K562 (cell line): ENCODE measurements around the gene ATP1A2.

Experiments
- CBFB ChIP-seq: sonication (generic); formaldehyde crosslinking; IDR thresholded peaks from 2 replicates; pipeline ENCODE4 v1.4.0; 2020; ENCODE audit warnings: mild to moderate bottlenecking, missing genetic modification reagents
- CTCF ChIP-seq, 3 experiments: IDR thresholded peaks in 2 of 3; conservative IDR thresholded peaks in 1 of 3; 2 replicates each; pipeline ENCODE4 v1.5.1; 2011 to 2012; ENCODE audit warnings: low read length in 3 of 3, mild to moderate bottlenecking in 3 of 3, control low read depth in 2 of 3, improper control_type of control experiment in 1 of 3, inconsistent platforms in 1 of 3, low read depth in 1 of 3, mixed read lengths in 1 of 3, moderate library complexity in 1 of 3; ENCODE audit not compliant: insufficient read depth in 2 of 3
- FOXK2 ChIP-seq, 2 experiments: fragments of 450-650 bp; IDR thresholded peaks in 1 of 2; conservative IDR thresholded peaks in 1 of 2; 2 replicates each; pipeline ENCODE4 v1.6.1; 2016; ENCODE audit warnings: low read depth in 2 of 2, mild to moderate bottlenecking in 1 of 2
- HCFC1 ChIP-seq: IDR thresholded peaks from 2 replicates; pipeline ENCODE4 v1.6.1; 2012; ENCODE audit warnings: low read depth, low read length, improper control_type of control experiment
- JUND ChIP-seq, 2 experiments: IDR thresholded peaks; 2 replicates in 1 of 2; 3 replicates in 1 of 2; pipeline ENCODE4 v1.6.1; 2011; ENCODE audit warnings: borderline replicate concordance in 2 of 2, low read depth in 2 of 2, low read length in 2 of 2, improper control_type of control experiment in 1 of 2, missing biosample characterization in 1 of 2, missing genetic modification characterization in 1 of 2, missing genetic modification reagents in 1 of 2
- MITF ChIP-seq: IDR thresholded peaks from 2 replicates; pipeline ENCODE4 v1.6.1; 2014; ENCODE audit warnings: antibody characterized with exemption
- PHF21A ChIP-seq: fragments of 450-650 bp; IDR thresholded peaks from 2 replicates; pipeline ENCODE4 v1.6.1; 2017; ENCODE audit warnings: low read depth, borderline replicate concordance
- POLR2AphosphoS5 ChIP-seq: IDR thresholded peaks from 2 replicates; pipeline ENCODE4 v1.6.1; 2011; ENCODE audit warnings: mild to moderate bottlenecking, low read depth, low read length, moderate library complexity; ENCODE audit not compliant: control insufficient read depth, insufficient read depth
- TAF15 ChIP-seq: fragments of 200-400 bp; formaldehyde crosslinking; IDR thresholded peaks from 2 replicates; pipeline ENCODE4 v1.6.1; 2017; ENCODE audit warnings: mild to moderate bottlenecking, low read depth, low read length, moderate library complexity
- TEAD4 ChIP-seq, 2 experiments: sonication (generic) in 1 of 2; formaldehyde crosslinking in 1 of 2; IDR thresholded peaks; 2 replicates each; pipeline versions ENCODE4 v1.6.1 to v1.8.0; 2012 to 2022; ENCODE audit warnings: borderline replicate concordance in 1 of 2, inconsistent platforms in 1 of 2, low read length in 1 of 2, mild to moderate bottlenecking in 1 of 2, missing genetic modification reagents in 1 of 2
- ZFX ChIP-seq: sonication (generic); formaldehyde crosslinking; IDR thresholded peaks from 2 replicates; pipeline ENCODE4 v1.8.0; 2022; ENCODE audit warnings: mild to moderate bottlenecking, missing genetic modification reagents, moderate library complexity
- TF ChIP-seq, protein P1 (sequence below): fragments of 250-450 bp; sonication (Bioruptor Pico); IDR thresholded peaks from 2 replicates; pipeline ENCODE4 v1.9.0; 2021; ENCODE audit warnings: mild to moderate bottlenecking, inconsistent platforms

GRCh38 chr1:160149233-160149632 is 33.7 kb downstream of the ATP1A2 start:
- TF ChIP-seq, protein P1, sequence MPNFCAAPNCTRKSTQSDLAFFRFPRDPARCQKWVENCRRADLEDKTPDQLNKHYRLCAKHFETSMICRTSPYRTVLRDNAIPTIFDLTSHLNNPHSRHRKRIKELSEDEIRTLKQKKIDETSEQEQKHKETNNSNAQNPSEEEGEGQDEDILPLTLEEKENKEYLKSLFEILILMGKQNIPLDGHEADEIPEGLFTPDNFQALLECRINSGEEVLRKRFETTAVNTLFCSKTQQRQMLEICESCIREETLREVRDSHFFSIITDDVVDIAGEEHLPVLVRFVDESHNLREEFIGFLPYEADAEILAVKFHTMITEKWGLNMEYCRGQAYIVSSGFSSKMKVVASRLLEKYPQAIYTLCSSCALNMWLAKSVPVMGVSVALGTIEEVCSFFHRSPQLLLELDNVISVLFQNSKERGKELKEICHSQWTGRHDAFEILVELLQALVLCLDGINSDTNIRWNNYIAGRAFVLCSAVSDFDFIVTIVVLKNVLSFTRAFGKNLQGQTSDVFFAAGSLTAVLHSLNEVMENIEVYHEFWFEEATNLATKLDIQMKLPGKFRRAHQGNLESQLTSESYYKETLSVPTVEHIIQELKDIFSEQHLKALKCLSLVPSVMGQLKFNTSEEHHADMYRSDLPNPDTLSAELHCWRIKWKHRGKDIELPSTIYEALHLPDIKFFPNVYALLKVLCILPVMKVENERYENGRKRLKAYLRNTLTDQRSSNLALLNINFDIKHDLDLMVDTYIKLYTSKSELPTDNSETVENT (CRISPR knock-in tag) = no peak
- TF ChIP-seq CTCF (IDR thresholded peaks at IDR 0.05 in 2 of 3, conservative IDR thresholded peaks at IDR 0.05 in 1 of 3; ENCODE audit: insufficient read depth in 2 of 3, low read depth in 1 of 3, low read length in 3 of 3) (no peak), POLR2AphosphoS5 (no peak), TEAD4 (IDR thresholded peaks at IDR 0.05; ENCODE audit: low read length) (no peak), TEAD4 (CRISPR knock-in tag; IDR thresholded peaks at IDR 0.05; ENCODE audit: borderline replicate concordance) (no peak), TAF15 (no peak), ZFX (CRISPR knock-in tag) (no peak), MITF (no peak), CBFB (CRISPR knock-in tag) (no peak), PHF21A (no peak), FOXK2 (conservative IDR thresholded peaks at IDR 0.05 in 1 of 2, IDR thresholded peaks at IDR 0.05 in 1 of 2; ENCODE audit: low read depth in 2 of 2) (no peak), JUND (IDR thresholded peaks at IDR 0.05; ENCODE audit: borderline replicate concordance, low read depth, low read length) (no peak), JUND (tag; IDR thresholded peaks at IDR 0.05; ENCODE audit: borderline replicate concordance, low read depth, low read length) (no peak), HCFC1 (no peak)
